Measurements from ENCODE around the gene STIM2. TPM values are rescaled to one million over a fixed set of nuclear protein-coding genes. Genes with fewer than 3 reads are reported as not detected.

STIM2 gene
- polyA plus RNA-seq, 1 donor (not counting 4 experiments of a cell fraction or from before 2014, with no cell fraction given), result 20.7 TPM

GRCh38 chr4:27007507-27007906 is 146.9 kb downstream of the STIM2 start:
- no peak for FAIRE-seq
- Histone ChIP-seq H3K27ac (ENCODE audit: control insufficient read depth, insufficient read depth, low read length) (no peak overlapping the region), H3K27me3 (ENCODE audit: control insufficient read depth, extremely low read depth, insufficient read depth, low read length) (no peaks in the 10 kb centered on the region), H3K4me3 (ENCODE audit: control insufficient read depth in 2 of 3, extremely low read depth in 1 of 3, insufficient read depth in 2 of 3, low read depth in 1 of 3, low read length in 3 of 3) (no peak overlapping the region), H2AFZ (ENCODE audit: control insufficient read depth, low read length) (no peak overlapping the region), H4K20me1 (ENCODE audit: control insufficient read depth, extremely low read depth, insufficient read depth, low read length) (no peaks in the 10 kb centered on the region), H3K79me2 (ENCODE audit: control insufficient read depth, insufficient read depth, low read length) (no peaks in the 10 kb centered on the region), H3K9ac (ENCODE audit: control insufficient read depth, extremely low read depth, insufficient read depth, low read length) (no peak overlapping the region), H3K9me3 (ENCODE audit: control insufficient read depth, low read depth, low read length) (no peaks in the 10 kb centered on the region), H3K9me1 (ENCODE audit: control insufficient read depth, extremely low read depth, insufficient read depth, low read length) (no peaks in the 10 kb centered on the region), H3K4me2 (ENCODE audit: control insufficient read depth, extremely low read depth, insufficient read depth, low read depth, low read length) (no peak overlapping the region), H3K4me1 (ENCODE audit: control insufficient read depth, extremely low read depth, insufficient read depth, low read length) (peaks cover 15% of the 10 kb centered on the region), H3K36me3 (ENCODE audit: control insufficient read depth in 2 of 2, extremely low read depth in 1 of 2, insufficient read depth in 2 of 2, low read length in 2 of 2) (peaks cover 3 to 4% of the 10 kb centered on the region in 2 experiments)
- DNase-seq (ENCODE audit: low read depth, low spot score), result no peak
- dilution Hi-C loops (cut with MboI; ENCODE audit: extremely low pct_ligation_motif_present, low sequenced_read_pairs), result no loop called here
- TF ChIP-seq CTCF (optimal IDR thresholded peaks at IDR 0.05 in 1 of 3, IDR thresholded peaks at IDR 0.05 in 1 of 3, conservative IDR thresholded peaks at IDR 0.05 in 1 of 3; ENCODE audit: extremely low read depth in 1 of 3, insufficient read depth in 2 of 3, low read length in 3 of 3) (no peak), EZH2 (IDR thresholded peaks at IDR 0.05; ENCODE audit: low read length) (no peak)

- H3K27ac ChIP-seq (ENCODE audit: control insufficient read depth, insufficient read depth, low read length), result no peak overlapping the region
- no peaks in the 10 kb centered on the region for H3K79me2 ChIP-seq (ENCODE audit: control insufficient read depth, insufficient read depth, low read length)
- dilution Hi-C loops (cut with MboI; ENCODE audit: extremely low pct_ligation_motif_present, low sequenced_read_pairs), result no loop called here
Observed at GRCh38 chr4:27008679-27009078, 148.0 kb downstream of the STIM2 start.

More at GRCh38 chr4:27008679-27009078, 148.0 kb downstream of the STIM2 start:
- FAIRE-seq (no peak), DNase-seq (ENCODE audit: low read depth, low spot score) (no peak)
- Histone ChIP-seq H3K9me3 (ENCODE audit: control insufficient read depth, low read depth, low read length) (no peaks in the 10 kb centered on the region), H3K9ac (ENCODE audit: control insufficient read depth, extremely low read depth, insufficient read depth, low read length) (no peak overlapping the region), H3K4me3 (ENCODE audit: control insufficient read depth in 2 of 3, extremely low read depth in 1 of 3, insufficient read depth in 2 of 3, low read depth in 1 of 3, low read length in 3 of 3) (no peak overlapping the region), H3K36me3 (ENCODE audit: control insufficient read depth in 2 of 2, extremely low read depth in 1 of 2, insufficient read depth in 2 of 2, low read length in 2 of 2) (peaks cover 3 to 4% of the 10 kb centered on the region in 2 experiments), H3K27me3 (ENCODE audit: control insufficient read depth, extremely low read depth, insufficient read depth, low read length) (no peaks in the 10 kb centered on the region), H3K9me1 (ENCODE audit: control insufficient read depth, extremely low read depth, insufficient read depth, low read length) (no peaks in the 10 kb centered on the region), H4K20me1 (ENCODE audit: control insufficient read depth, extremely low read depth, insufficient read depth, low read length) (no peaks in the 10 kb centered on the region), H3K4me1 (ENCODE audit: control insufficient read depth, extremely low read depth, insufficient read depth, low read length) (peaks cover 15% of the 10 kb centered on the region), H3K4me2 (ENCODE audit: control insufficient read depth, extremely low read depth, insufficient read depth, low read depth, low read length) (no peak overlapping the region), H2AFZ (ENCODE audit: control insufficient read depth, low read length) (no peak overlapping the region)
- TF ChIP-seq EZH2 (IDR thresholded peaks at IDR 0.05; ENCODE audit: low read length) (no peak), CTCF (optimal IDR thresholded peaks at IDR 0.05 in 1 of 3, IDR thresholded peaks at IDR 0.05 in 1 of 3, conservative IDR thresholded peaks at IDR 0.05 in 1 of 3; ENCODE audit: extremely low read depth in 1 of 3, insufficient read depth in 2 of 3, low read length in 3 of 3) (no peak)

Measured in keratinocyte (primary cell).